Psoas muscle (tissue), 8 donors: ENCODE measurements around the gene C19orf53. TPM values are rescaled to one million over a fixed set of nuclear protein-coding genes. Genes with fewer than 3 reads are reported as not detected.
A peak's percentile ranks its signal among the peaks of the same experiment; 100 is the strongest.

Source experiments
- ATAC-seq, 4 donors: fragments of 200-7000 bp; cut with Tn5 transposase; one replicate each; pipeline ENCODE4 v1.9.1; 2020; ENCODE audit warnings: moderate library complexity in 3 of 4, mild to moderate bottlenecking in 2 of 4
- DNase-seq, 2 donors: peaks; one replicate each; pipeline ENCODE4 v3.0.0-alpha.2; 2020
- H3K27ac ChIP-seq: fragments of 200-600 bp; one replicate; pipeline ENCODE4 v1.8.0; 2022
- H3K27me3 ChIP-seq, 3 donors: fragments of 200-600 bp in 1 of 3; one replicate each; pipeline versions ENCODE4 v1.6.1 to v1.8.0; 2013 to 2022; ENCODE audit warnings: low read length in 2 of 3, mild to moderate bottlenecking in 2 of 3, moderate library complexity in 1 of 3; ENCODE audit not compliant: insufficient read depth in 3 of 3
- H3K36me3 ChIP-seq, 2 donors: fragments of 200-600 bp in 1 of 2; one replicate each; pipeline versions ENCODE4 v1.6.1 to v1.8.0; 2013 to 2022; ENCODE audit warnings: low read depth in 1 of 2, mild to moderate bottlenecking in 1 of 2, moderate library complexity in 1 of 2; ENCODE audit not compliant: insufficient read depth in 1 of 2
- H3K4me1 ChIP-seq: fragments of 200-600 bp; one replicate; pipeline ENCODE4 v1.8.0; 2022
- H3K4me3 ChIP-seq: fragments of 200-600 bp; one replicate; pipeline ENCODE4 v1.8.0; 2022; ENCODE audit warnings: mild to moderate bottlenecking
- H3K9me3 ChIP-seq: fragments of 200-600 bp; one replicate; pipeline ENCODE4 v1.8.0; 2022
- WGBS, 3 donors: extraction: QIAGEN DNeasy Blood & Tissue Kit; methylation state at CpG; one replicate each; pipeline versions ENCODE4 v1.1.6 to v1.1.7; 2013; 5-methylcytosine and 5-hydroxymethylcytosine counted together
- intact Hi-C, 2 donors: fragments of 100-400 bp; cut with DNase I; formaldehyde crosslinking; loops; one replicate each; pipeline versions ENCODE4 v1.11.0 to v1.14.2; 2022
- polyA plus RNA-seq, 3 donors: library from polyadenylated mRNA; stranded (reverse); fragments of 200-250 nt; gene quantifications; one replicate each; pipeline ENCODE4 v1.2.3, GENCODE V29; 2013
- total RNA-seq, 4 donors: library from RNA; stranded (reverse); fragmentation: NEBNext Ultra II Directional in 2 of 4; extraction: Animal tissue kit (Norgen Biotek cat#: 25700) in 2 of 4; gene quantifications; one replicate each; pipeline versions ENCODE4 v1.2.1 to v1.2.4, GENCODE V29; 2021 to 2023
- TF ChIP-seq, protein P1 (sequence below): fragments of 200-600 bp; IDR thresholded peaks from one replicate; pipeline ENCODE4 v1.8.0; 2022; ENCODE audit warnings: antibody characterized with exemption
- donor health status: healthy with polysubstance abuse.
- donor health status: DM: no; HTN: no; CAD: no; lungs with moderate emphysema.
- donor health status: Bipolar disorder and iron deficiency.
- donor health status: healthy.
- donor health status: DM: yes; HTN: yes; CAD: no.
- donor health status: DM: no; HTN: no; CAD: no.
- donor health status: DM: no; HTN: no; CAD: no.
- donor health status: DM: yes; HTN: yes; CAD: no.

C19orf53 gene
- total and polyA plus RNA-seq, 7 donors: 88.9 to 196 (median 109) TPM

DNA sequence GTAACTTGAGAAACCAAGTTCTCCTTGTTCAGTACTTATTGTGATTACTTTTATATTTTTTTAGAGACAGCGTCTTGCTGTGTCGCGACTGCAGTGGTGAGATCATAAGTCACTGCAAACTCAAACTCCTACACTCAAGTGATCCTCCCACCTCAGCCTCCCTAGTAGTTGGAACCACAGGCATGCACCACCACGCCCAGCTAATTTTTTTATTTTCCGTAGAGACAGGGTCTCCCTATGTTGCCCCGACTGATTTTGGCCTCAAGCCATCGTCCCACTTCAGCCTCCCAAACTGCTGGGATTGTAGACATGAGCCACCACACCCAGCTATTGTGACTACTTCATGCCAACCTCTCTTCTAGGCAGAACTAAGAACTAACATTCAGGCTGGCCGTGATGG is 8.3 kb downstream of the C19orf53 start:
- intact Hi-C loops: no loop called here
- no peak overlapping the region for H3K27ac ChIP-seq
- H3K9me3 ChIP-seq: no peaks in the 10 kb centered on the region

DNA sequence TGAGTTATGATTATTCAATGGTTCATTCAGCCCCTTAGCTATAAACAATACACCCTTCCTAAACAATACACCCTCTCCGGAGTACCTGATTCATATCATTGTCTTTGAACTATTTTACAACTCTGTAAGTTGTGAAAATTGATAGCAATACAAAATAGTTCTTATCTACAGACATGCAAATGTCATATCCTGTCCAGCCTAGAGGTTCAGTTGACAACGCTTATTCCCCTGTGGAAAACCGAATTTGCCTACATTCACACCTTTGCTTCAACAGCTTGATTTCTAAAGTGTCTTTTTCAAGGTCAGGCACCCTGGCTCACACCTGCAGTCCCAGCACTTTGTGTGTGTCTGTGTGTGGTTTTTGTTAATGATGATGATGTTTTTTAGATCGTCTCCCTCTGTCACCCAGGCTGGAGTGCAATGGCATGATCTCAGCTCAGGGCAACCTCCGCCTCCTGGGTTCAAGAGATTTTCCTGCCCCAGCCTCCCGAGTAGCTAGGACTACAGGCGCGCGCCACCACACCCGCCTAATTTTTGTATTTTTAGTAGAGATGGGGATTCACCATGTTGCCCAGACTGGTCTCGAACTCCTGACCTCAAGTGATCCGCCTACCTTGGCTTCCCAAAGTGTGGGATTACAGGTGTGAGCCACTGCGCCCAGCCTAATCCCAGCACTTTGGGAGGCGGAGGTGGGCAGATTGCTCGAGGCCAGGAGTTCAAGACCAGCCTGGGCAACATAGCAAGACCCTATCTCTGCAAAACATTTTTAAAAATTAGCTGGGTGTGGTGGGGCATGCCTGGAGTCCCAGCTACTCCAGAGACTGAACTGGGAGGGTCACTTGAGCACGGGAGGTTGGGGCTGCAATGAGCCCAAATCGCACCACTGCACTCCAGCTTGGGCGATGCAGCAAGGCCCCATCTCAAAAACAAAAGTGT is 9.6 kb downstream of the C19orf53 start:
- Histone ChIP-seq H3K9me3 (no peaks in the 10 kb centered on the region), H3K36me3 (peaks cover 0 to 7% of the 10 kb centered on the region in 2 donors), H3K27me3 (peaks cover 0 to 2% (median 0%) of the 10 kb centered on the region in 3 donors), H3K27ac (no peak overlapping the region), H3K4me1 (peaks cover 17% of the 10 kb centered on the region), H3K4me3 (no peak overlapping the region)
- WGBS, 3 donors: 85 to 87% (median 86%) methylated on average over 18 of the region's 18 CpGs
- DNase-seq (no peak), ATAC-seq (no peak)
- intact Hi-C loops: loop anchor here in 1 of 2 donors (2.0 kb wide), 1 partner anchor 79 kb away; no protein-coding TSS in a partner anchor
- TF ChIP-seq, protein P1, sequence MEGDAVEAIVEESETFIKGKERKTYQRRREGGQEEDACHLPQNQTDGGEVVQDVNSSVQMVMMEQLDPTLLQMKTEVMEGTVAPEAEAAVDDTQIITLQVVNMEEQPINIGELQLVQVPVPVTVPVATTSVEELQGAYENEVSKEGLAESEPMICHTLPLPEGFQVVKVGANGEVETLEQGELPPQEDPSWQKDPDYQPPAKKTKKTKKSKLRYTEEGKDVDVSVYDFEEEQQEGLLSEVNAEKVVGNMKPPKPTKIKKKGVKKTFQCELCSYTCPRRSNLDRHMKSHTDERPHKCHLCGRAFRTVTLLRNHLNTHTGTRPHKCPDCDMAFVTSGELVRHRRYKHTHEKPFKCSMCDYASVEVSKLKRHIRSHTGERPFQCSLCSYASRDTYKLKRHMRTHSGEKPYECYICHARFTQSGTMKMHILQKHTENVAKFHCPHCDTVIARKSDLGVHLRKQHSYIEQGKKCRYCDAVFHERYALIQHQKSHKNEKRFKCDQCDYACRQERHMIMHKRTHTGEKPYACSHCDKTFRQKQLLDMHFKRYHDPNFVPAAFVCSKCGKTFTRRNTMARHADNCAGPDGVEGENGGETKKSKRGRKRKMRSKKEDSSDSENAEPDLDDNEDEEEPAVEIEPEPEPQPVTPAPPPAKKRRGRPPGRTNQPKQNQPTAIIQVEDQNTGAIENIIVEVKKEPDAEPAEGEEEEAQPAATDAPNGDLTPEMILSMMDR: no peak

More for the DNA sequence above, 8.3 kb downstream of the C19orf53 start:
- no peak overlapping the region for H3K4me3 ChIP-seq
- H3K36me3 ChIP-seq: peaks cover 3 to 20% of the 10 kb centered on the region in 2 donors
- H3K27me3 ChIP-seq: peaks cover 0 to 2% (median 0%) of the 10 kb centered on the region in 3 donors
- WGBS, 3 donors: 67 to 70% (median 70%) methylated on average over 8 of the region's 8 CpGs
- ATAC-seq (no peak), DNase-seq (no peak)
- TF ChIP-seq, protein P1: no peak
- H3K4me1 ChIP-seq: peaks cover 11% of the 10 kb centered on the region

DNA sequence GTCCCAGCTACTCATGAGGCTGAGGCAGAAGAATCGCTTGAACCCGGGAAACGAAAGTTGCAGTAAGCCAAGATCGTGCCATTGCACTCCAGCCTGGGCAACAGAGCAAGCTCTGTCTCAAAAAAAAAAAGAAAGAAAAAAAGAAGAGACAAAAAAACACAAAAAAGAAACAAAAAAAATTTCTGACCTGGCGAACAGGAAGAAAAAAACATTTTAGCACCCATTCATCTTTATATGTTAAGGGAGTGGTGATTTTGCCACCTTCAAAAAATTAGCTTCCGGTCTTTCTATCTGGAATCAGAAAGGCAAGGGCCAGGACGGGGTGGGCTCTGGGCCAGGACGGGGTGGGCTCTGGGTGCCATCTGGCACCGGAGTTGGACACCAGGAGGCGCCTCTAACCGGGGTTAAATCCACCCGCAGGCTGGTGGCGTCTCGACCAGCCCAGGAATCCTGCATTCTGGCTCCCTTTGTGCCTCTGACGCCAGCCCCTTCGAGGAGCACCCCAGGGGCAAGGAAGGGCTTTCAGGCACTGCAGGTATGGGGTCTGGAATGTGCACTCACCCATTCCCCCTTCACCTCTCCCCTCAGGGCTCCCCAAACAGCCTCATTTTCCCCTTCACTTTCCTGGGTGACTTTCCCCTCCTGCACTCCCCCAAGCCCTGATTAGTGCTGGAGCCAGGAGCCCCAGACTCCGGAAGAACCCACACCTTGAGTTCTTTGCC is 10.6 kb downstream of the C19orf53 start:
- Histone ChIP-seq H3K4me1 (peaks cover 17% of the 10 kb centered on the region), H3K4me3 (peak overlapping the region; percentile 33), H3K27me3 (peaks cover 0 to 2% (median 0%) of the 10 kb centered on the region in 3 donors), H3K36me3 (no peaks in the 10 kb centered on the region), H3K9me3 (no peaks in the 10 kb centered on the region), H3K27ac (no peak overlapping the region)
- ATAC-seq (peak; percentile 80 to 90 (median 87)), DNase-seq (peak; percentile 72 to 87)
- intact Hi-C loops: loop anchor here (1.0 to 2.0 kb wide), 2 partner anchors 77 to 78 kb away; no protein-coding TSS in a partner anchor
- TF ChIP-seq, protein P1: peak; percentile 65
- WGBS, 3 donors: 10 to 19% (median 12%) methylated on average over 17 of the region's 17 CpGs

DNA sequence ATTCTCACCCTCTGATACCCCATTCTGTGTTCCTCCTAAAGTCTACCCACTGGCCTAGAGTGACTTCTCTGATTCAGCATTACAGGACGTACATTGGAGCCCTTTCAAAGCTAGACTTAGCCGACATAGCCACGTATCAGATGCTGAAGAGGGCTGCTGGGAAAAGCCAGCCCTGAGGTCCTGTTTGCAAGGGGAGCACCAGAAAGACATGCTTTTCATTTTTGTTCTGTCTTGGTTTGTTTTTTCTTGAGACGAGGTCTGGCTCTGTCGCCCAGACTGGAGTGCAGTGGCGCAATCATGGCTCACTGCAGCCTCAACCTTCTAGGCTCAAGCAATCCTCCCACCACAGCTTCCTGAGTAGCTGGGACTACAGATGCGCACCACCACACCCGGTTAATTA is 14.7 kb downstream of the C19orf53 start:
- ATAC-seq: no peak
- no peak for DNase-seq
- Histone ChIP-seq H3K27me3 (peaks cover 0 to 2% (median 0%) of the 10 kb centered on the region in 3 donors), H3K4me3 (no peak overlapping the region), H3K9me3 (no peaks in the 10 kb centered on the region), H3K36me3 (no peaks in the 10 kb centered on the region), H3K27ac (no peak overlapping the region), H3K4me1 (peaks cover 14% of the 10 kb centered on the region)
- TF ChIP-seq, protein P1: no peak
- intact Hi-C loops: no loop called here
- 52 to 72% (median 54%) methylated on average over 8 of the region's 8 CpGs for WGBS, 3 donors
